GOT3 (cell line): ENCODE results near the gene MT1B.

Experiments used
- DNase-seq: peaks from one replicate; lab custom pipeline; 2025; ENCODE audit warnings: mixed read lengths; lab: John Stamatoyannopoulos, UW

The MT1B gene

GRCh38 chr16:56684926-56685590 lies 33.4 kb downstream of the MT1B start:
- DNase-seq = no peak

- DNase-seq = no peak
Measured at GRCh38 chr16:56686758-56687157, 35.1 kb downstream of the MT1B start.

GRCh38 chr16:56688762-56689161 lies 37.1 kb downstream of the MT1B start:
- no peak for DNase-seq

GRCh38 chr16:56689171-56689570 lies 37.5 kb downstream of the MT1B start:
- DNase-seq = no peak

- no peak for DNase-seq
Measured at GRCh38 chr16:56690420-56691122, 38.9 kb downstream of the MT1B start.

- no peak for DNase-seq
Measured at GRCh38 chr16:56691885-56692284, 40.2 kb downstream of the MT1B start.

GRCh38 chr16:56695246-56695645 lies 43.6 kb downstream of the MT1B start:
- no peak for DNase-seq

- no peak for DNase-seq
Measured at GRCh38 chr16:56697456-56698155, 45.9 kb downstream of the MT1B start.

- no peak for DNase-seq
Measured at GRCh38 chr16:56700195-56700594, 48.5 kb downstream of the MT1B start.

GRCh38 chr16:56700631-56701030 lies 48.9 kb downstream of the MT1B start:
- no peak for DNase-seq

GRCh38 chr16:56701534-56701933 lies 49.8 kb downstream of the MT1B start:
- no peak for DNase-seq
